Prostate gland (tissue), 2 donors: Measurements from ENCODE around the gene SERINC4.

Source experiments
- CTCF ChIP-seq, 4 experiments: fragments of 200-600 bp in 2 of 4; fragments of 450-650 bp in 2 of 4; sonication (generic) in 2 of 4; IDR thresholded peaks; 1 replicate in 3 of 4; 2 replicates in 1 of 4; pipeline ENCODE4 v1.5.1; 2016 to 2019; ENCODE audit warnings: antibody characterized with exemption in 4 of 4, mild to moderate bottlenecking in 2 of 4, moderate library complexity in 2 of 4
- POLR2A ChIP-seq: fragments of 450-650 bp; IDR thresholded peaks from one replicate; pipeline ENCODE4 v1.6.1; 2016; ENCODE audit warnings: antibody characterized with exemption, mild to moderate bottlenecking
- POLR2AphosphoS5 ChIP-seq: sonication (generic); formaldehyde crosslinking; IDR thresholded peaks from one replicate; pipeline ENCODE4 v1.6.1; 2017; ENCODE audit warnings: antibody characterized with exemption

GRCh38 chr15:43776101-43776717, 23.8 kb downstream of the SERINC4 start:
- TF ChIP-seq CTCF (IDR thresholded peaks at IDR 0.05) = no peak
- TF ChIP-seq POLR2AphosphoS5 = no peak
- TF ChIP-seq POLR2A = no peak
